ENCODE measurements around the gene PARD6A.

GRCh38 chr16:67673712-67674580, 13.2 kb downstream of the PARD6A start:
- TF ChIP-seq CTCF (conservative IDR thresholded peaks at IDR 0.05 in 1 of 2, IDR thresholded peaks at IDR 0.05 in 1 of 2; ENCODE audit: low read depth in 1 of 2, low read length in 2 of 2) (no peak), EZH2 (IDR thresholded peaks at IDR 0.05; ENCODE audit: low read length, missing control alignments) (no peak)

All from fibroblast of lung (primary cell).